Anterior cingulate cortex (tissue), 58 donors: ENCODE results near the gene GNG7.
A peak's percentile ranks its signal among the peaks of the same experiment; 100 is the strongest.
"Not testable (repeated sequence)": the region's sequence is repeated elsewhere in the genome, so short reads cannot be mapped to it uniquely, and the experiment has no call there.

Experiments used
- DNase-seq, 58 donors: peaks; one replicate each; lab custom pipeline; 2025; lab: John Stamatoyannopoulos, UW

GNG7 gene

DNA sequence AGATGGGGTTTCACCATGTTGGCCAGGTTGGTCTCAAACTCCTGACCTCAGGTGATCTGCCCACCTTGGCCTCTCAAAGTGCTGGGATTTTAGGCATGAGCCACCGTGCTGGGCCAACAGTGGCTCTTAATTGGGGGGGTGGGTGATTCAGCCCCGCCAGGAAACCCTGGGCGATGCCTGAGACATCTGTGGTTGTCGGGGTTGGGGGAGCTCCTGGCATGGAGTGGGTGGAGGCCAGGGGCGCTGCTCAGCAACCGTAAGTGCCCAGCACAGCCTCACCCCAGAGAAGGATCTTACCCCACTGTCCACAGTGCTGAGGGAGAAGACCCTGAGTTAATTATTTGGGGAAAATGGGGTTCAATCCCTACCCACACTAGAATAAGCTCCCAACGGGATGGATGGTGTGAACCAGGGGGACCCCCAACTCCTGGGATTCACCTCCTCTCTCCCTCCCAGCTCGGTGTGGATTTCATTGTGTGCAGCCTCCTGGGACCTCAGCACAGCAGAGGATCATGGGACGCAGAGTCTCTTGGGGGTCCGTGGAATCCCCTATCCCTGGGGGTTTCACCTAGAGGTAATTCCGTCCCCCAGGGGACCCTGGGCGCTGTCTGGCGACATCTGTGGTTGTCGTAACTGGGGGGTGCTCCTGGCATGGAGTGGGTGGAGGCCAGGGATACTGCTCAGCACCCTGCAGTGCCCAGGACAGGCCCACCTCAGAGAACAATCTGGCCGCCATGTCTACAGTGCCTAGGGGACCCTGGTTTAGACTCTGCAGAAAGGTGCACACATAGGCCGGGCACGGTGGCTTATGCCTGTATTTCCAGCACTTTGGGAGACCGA lies 157.7 kb downstream of the GNG7 start:
- DNase-seq: no peak

DNA sequence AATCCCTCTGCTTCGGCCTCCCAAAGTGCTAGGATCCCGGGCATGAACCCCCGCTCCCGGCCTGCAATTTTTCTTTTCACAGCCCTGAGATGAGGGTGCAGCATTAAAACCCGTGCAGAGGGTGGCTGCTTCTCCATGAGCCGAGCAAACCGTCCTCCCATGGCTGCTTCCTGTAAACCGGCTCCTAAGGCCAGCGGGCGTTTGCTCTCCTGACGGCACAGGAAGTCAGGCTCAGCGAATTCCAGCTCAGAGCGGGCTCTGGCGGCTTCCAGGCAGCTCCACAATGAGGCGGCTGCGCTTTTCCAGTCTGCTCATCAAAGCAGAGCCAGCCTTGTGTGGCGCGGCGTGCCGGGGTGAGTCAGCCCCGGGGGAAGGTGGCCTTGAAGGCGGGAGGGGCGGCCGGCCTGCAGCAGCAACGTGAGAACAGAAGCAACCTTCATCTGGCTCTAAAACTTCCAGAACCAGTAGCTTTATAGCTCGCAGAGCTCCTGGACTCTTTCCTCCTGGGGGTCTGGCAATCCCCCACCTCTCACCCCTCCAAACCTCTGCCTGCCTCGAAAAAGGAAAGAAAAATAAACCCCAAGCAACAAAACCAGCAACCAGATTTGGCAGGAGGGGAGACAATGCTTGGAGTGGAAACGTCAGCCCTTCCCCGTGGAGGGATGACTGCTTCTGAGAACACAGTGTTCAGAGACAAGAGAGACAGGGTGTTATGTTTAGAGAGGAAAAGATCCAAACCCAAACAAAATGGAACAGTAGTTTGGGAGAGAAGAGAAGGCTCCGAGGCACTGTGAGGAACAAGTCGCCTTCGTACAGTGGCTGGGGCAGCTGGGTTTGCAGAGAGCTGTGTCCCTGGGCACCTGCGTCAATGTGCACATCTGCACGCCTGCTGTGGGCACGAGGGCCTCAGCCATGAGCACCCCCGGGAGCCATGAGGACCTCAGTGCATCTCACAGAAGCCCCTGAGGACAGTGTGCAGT lies 158.7 kb downstream of the GNG7 start:
- peak; percentile 42 to 97 (median 88) for DNase-seq

DNA sequence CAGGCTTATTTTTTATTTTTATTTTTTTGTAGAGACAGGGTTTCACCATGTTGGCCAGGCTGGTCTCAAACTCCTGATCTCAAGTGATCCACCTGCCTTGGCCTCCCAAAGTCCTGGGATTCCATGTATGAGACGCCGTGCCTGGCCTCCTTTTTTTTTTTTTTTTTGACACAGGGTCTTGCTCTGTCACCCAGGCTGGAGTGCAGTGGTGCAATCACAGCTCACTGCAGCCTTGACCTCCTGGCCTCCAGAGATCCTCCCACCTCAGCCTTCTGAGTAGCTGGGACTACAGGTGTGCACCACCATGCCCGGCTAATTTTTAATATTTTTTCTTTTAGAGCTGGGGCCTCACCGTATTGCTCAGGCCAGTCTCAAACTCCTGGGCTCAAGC lies 159.4 kb downstream of the GNG7 start:
- not testable (repeated sequence) for DNase-seq

DNA sequence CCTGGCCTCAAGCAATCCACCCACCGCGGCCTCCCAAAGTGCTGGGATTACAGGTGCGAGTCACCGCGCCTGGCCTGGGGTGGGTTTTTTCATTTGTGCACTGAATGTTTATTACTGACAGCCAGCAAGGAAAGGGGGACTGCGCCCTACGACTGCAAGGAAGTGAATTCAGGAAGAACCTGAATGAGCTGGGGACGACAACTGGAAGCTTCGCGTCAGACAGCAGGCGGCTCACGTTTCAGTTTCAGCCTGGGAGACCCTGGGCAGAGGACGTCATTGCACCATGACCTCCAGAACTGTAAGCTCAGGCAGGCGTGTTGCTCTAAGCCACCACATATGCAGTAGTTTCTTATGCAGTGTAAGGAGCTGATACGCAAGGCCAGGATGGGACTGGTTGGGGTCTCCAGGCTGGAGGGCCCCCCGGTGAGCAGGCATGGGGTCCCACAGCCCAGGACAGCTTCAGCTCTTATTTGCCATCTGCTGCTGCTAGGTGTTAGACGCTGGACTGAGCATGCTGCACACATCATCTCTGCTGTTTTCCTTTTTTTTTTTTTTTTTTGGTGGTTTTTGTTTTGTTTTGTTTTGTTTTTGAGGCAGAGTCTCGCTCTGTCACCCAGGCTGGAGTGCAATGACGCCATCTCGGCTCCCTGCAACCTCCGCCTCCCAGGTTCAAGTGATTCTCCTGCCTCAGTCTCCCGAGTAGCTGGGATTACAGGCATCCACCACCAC lies 160.0 kb downstream of the GNG7 start:
- DNase-seq: no peak

DNA sequence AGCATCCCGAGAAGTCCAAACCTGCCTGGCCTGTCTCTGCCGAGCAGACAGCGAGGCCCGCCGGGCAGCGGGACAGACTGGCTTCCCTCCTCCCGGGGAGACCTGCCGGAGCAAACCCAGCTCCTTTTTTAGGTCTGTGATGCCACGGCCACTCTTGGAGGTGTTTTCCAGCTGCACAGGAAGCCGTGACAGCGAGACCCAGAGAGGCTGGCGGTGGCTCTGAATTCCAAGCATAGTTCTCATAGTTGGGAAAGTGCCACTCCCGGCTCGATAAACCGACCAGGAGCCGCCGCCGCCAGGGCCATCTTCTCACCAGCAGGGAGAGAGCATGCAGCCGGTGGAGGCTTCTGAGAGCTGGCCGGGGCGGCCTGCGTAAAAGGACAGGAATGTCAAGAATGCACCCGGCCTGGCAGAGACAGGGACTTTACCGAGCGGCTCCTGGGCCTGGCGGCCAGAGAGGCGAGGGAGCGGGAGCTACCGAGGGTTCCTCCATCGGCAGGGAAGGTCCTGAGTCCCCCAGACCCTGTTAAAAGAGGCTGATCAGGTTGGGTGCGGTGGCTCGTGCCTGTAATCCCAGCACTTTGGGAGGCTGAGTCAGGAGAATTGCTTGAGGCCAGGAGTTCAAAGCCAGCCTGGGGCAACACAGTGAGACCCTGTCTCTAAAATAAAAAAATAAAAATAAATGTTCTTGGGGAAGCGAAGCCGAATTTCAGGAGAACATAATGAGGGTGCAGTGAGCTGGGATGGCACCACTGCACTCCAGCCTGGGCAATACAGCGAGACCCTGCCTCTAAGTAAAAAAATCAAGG lies 161.6 kb downstream of the GNG7 start:
- DNase-seq: no peak

DNA sequence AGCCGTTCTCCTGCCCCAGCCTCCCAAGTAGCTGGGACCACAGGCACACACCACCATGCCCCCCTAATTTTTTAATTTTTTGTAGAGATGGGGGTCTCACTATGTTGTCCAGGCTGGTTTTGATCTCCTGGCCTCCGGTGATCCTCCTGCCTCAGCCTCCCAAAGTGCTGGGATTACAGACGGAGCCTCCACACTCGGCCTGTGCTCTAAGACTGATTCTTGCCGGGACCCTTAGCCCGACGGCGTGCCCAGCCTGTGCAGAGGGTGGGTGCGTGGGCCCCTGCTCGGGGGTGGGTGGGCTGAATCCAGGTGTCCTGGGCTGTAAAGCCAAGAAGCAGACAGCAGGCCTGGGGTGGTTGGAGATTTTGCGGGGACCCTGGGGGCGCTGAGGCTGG lies 162.2 kb downstream of the GNG7 start:
- no peak for DNase-seq

DNA sequence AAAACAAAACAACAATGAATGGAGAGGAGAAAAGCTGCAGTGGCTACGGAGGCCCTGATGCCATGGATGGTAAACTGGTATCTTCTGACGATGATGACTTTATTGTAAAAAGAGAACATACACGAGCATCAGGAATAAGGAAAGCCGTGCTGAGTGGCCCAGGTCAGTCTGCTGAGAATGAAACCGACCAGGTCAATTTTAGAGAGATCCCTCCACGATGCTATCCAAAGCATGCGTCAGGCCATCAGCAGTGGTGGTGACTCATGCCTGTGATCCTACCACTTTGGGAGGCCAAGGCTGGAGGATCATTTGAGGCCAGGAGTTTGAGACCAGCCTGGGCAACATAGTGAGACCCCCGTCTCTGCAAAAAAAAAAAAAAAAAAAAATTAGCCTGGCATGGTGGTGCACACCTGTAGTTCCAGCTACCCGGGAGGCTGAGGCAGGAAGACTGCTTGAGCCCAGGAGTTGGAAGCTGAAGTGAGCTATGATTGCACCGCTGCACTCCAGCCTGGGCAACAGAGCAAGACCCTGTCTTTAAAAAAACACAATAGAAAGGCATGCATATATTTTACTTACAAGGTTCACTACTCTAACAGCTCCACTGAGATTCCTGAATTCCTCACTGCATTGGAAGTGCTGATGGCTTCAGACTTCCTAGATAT lies 164.3 kb downstream of the GNG7 start:
- no peak for DNase-seq

DNA sequence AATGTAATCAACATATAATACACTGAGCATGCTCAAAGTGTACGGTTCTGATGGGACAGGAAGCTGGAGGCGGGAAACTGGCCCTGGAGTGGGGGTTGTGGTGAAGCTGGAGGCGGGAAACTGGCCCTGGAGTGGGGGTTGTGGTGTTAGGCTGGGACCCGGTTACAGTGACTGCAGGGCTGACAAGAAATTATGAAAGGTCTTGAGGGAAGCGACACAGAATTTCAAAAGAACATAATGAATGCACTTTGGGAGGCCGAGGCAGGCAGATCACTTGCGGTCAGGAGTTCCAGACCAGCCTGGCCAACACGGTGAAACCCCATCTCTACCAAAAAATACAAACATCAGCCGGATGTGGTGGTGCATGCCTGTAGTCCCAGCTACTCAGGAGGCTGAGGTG lies 164.9 kb downstream of the GNG7 start:
- DNase-seq: not testable (repeated sequence)

DNA sequence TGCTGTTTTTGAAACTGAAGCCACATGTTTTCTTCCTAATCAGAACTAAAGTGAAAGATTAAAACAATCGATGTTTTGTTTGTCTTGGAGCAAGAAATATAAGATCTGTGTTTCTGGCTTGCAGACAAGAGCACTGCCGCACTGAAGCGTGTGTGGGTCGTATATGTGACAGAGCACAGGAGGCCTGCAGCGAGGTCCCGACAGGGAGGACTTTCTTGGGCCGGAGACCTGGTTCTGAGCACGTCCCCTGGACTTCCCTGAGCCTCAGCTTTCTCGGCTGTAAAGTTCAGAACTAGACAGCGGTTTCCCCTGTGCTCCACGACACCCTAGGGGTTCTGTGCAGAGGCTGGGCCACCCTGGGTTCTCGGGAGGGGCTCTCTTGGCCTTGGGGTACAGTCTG lies 166.0 kb downstream of the GNG7 start:
- DNase-seq: no peak

DNA sequence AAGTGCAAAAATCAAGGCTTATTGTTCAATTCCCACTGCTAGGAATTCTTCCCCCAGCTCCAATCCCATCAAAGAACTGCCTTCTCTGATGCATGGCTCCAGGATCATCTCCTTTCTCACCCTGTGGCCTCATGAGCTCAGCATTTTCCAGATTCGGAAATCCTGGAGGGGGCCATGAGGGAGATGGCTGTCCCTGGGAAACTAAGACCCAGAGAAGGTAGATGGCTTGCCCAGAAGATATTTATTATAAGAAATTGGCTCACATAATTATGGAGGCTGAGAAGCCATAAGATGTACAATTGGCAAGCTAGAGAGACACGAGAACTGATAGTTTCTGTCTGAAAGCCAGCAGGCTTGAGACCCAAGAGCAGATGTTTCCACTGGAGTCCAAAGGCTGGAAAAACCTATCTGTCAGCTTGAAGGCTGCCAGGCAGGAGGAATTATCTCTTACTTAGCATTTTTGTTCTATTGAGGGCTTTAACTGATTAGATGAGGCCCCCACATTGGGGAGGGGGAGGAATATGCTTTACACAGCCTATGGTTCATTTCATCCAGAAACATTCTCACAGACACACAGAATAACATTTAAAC lies 168.0 kb downstream of the GNG7 start:
- DNase-seq: no peak

DNA sequence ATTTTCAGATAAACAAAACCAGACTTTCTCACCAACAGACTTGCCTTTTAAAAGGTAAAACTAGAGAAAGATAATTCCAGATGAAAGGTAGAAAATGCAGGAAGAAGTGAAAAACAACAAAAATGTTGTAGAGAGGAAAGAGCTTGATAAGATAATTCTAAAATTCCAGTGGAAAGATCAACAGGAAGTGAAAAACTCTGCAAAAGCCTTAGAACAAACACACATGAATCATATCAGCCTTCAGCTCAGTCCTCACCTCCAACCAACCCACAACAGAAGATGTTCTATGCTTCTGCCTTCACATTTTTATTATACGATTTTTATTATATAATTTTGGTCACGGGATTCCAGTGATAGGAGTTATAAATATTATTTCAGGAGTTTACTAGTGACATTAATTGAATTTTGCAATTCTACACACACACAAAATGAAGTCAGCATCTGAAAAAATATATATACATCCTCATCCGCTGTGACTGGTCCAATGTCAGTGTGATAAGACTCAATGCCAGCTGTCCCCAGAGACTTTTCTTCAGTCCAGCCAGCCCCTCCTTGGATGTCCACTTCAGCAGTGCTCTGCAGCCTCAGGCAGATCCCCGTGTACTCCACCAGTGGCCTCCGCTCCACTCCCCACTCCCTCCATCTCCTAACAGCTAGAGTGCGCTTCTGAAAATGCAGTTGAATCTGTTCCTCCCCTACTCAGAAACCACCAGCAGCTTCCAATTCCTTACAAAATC lies 168.6 kb downstream of the GNG7 start:
- no peak for DNase-seq

DNA sequence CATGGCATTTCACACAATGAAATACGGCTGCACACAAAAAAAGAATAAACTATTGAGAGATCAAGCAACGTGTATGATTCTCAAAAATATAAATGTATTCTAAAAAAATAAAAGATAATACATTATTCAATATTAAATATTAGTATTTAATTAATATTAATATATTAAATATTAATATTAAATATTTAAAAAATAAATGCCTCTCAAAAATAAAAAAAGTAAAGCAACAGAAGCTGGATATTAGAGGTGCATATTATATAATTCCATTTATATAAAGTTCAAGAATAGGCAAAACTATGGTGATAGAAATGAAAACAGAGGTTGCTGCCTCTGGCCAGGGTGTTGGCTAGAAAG lies 169.4 kb downstream of the GNG7 start:
- no peak for DNase-seq

DNA sequence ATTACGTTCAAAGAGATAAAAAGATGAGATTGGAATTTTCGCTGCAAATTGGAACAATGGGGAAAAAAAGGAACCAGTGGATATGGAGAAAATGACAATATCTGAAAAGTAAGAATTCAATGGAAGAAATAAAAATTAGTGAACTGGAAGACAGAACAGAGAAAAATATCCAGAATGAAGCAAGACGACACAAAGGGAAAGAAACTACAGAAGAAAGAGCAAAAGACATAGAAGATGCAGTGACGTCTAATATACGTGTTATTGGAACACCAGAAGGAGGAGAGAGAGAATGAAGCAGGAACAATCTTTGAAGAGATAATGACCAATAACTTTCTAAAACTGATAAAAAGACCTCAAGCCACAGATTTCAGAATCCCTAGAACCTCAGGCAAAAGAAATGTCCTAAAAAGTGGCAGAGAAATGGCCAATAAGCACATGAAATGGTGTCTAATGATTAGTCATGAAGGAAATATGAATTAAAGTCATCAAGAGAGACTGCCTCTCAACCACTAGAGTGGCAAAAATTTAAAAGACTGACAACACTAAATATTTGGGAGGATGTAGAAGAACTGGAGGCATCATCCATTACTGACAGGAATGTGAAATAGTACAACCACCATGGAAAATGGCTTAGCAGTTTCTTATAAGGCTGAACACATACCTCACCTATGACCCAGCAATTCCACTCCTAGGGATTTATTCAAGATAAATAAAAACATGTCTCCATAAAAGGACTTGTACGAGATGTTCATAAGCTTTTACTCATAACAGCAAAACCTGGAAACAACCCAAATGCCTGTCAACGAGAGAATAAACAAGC lies 170.0 kb downstream of the GNG7 start:
- DNase-seq: no peak

DNA sequence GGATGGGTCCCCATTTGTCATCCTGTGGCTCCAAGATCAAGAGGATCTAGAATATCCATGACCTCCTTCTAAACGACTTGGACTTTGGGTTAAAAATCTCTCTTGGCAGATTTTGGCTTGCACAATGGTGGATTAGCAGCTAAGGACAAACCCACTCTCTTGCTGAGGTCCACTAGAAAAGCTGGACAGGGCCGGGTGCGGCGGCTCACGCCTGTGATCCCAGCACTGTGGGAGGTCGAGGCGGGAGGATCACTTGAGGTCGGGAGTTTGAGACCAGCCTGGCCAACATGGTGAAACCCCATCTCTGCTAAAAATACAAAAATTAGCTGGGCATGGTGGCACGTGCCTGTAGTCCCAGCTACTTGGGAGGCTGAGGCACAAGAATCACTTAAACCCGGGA lies 172.6 kb downstream of the GNG7 start:
- not testable (repeated sequence) for DNase-seq

DNA sequence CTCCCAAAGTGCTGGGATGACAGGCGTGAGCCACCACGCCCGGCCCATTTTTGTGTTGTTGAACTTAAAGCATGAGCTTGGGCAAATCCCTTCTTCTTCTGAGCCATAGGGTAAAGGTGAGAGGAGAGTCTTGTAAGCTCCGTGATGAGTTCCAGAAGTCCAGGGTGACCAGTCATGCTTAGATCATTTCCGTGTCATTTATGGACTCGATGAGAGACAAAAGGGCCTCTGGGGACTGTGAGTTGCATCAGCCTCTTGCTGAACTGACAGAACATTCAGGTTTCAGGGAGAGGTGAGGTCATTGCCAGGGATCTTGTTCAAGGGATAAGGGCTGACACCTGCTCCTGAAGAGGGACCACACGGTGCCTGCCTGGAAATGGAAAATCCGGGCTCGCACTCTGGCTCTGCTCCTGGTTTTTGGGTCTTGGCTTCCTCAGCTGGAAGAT lies 173.0 kb downstream of the GNG7 start:
- no peak for DNase-seq

DNA sequence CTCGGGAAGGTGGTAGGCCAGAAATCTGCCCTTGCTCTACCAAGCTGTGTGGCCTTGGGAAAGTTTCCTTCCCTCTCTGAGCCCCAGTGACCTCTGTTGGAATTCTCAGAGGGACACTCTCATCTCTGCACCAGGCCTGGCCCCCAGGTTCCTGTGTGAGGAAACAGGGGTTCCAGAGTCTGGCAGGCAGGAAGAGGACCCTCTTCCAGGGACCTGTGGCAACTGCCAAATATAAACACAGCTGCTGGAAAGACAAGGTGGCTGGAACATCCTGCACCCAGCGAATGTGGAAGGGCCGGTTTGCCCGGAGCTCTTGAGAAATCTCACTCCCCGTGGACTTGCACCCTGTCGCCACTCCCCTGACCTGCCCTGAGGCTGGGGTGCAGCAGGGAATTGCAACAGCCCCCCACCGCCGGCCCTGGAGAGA lies 173.8 kb downstream of the GNG7 start:
- DNase-seq: no peak

DNA sequence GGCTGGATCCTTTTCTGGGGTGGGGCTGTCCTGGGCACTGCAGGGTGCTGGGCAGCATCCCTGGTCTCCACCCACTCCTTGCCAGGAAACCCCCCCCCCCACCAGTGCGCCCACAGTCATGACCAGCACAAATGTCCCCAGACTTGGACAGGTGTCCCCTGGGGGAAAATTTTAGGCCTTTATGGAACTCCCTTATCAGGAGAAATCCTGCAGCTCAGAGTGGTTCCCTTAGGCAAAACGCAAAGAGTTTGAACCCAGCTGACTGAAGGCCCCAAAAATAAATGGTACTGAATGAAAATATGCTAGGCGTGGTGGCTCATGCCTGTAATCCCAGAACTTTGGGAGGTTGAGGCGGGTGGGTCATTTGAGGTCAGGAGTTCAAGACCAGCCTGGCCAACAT lies 174.8 kb downstream of the GNG7 start:
- DNase-seq: no peak
